ENCODE measurements around the gene MINDY2.
A peak's percentile ranks its signal among the peaks of the same experiment; 100 is the strongest.

MINDY2 gene

DNA sequence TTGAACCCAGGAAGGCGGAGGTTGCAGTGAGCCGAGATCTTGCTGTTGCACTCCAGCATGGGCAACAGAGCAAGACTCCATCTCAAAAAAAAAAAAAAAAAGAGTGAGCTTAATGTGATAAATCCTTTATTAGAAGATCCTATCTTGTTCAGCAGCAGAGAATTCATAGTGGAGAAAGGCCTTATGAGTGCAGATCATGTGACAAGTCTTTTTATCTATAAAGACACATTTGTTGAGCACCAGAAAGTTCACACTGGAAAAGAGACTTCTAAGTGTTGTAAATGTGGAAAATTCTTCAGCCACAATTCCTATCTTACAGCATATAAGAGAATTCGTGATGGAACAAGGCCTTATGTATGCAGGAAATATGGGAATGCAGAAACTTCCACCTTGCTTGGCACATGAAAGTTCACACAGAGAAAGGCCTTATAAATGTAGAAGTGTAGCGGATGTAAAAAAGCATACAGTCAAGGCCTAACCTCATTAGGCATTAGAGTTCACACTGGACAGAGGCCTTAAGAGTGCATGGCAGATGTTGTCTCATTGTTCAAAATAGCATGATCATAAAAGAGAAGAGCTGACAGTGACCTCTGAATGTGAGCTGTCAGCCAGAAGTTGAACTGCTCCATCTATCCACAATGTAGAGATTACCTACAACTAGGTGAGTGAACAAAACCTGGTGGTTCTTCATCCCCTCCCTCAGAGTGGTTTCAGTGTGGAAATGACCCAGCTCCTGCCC lies 38.3 kb upstream of the MINDY2 start:
- no peak overlapping the region for H4K12ac ChIP-seq (ENCODE audit: low read depth, low read length)
- H3K9me3 ChIP-seq (ENCODE audit: insufficient read depth, low read depth, low read length): no peaks in the 10 kb centered on the region
- no peak overlapping the region for H3K4me3 ChIP-seq (ENCODE audit: low read depth, low read length)
- H3K14ac ChIP-seq (ENCODE audit: low read length): no peak overlapping the region
- no peak for DNase-seq
- H3K79me1 ChIP-seq (ENCODE audit: low read length): peaks cover 2% of the 10 kb centered on the region
- H3K79me2 ChIP-seq (ENCODE audit: control insufficient read depth, insufficient read depth, low read length, poor library complexity): peaks cover 12% of the 10 kb centered on the region
- no CpG with 5 or more reads among the region's 4 CpGs for WGBS (ENCODE audit: extremely low coverage, insufficient coverage, insufficient read length)
- no peak overlapping the region for H3K18ac ChIP-seq (ENCODE audit: low read length)
- no peak overlapping the region for H2BK120ac ChIP-seq (ENCODE audit: insufficient read depth, low read length, poor library complexity)
- H3K23ac ChIP-seq (ENCODE audit: low read length): no peak overlapping the region
- no peak overlapping the region for H2BK12ac ChIP-seq (ENCODE audit: low read length)
- no peak overlapping the region for H2AK5ac ChIP-seq (ENCODE audit: low read length)
- no peak overlapping the region for H4K91ac ChIP-seq (ENCODE audit: low read depth, low read length)
- H3K4me1 ChIP-seq (ENCODE audit: control insufficient read depth in 1 of 2, insufficient read depth in 2 of 2, low read length in 2 of 2): peaks cover 14 to 21% of the 10 kb centered on the region in 2 experiments
- no peaks in the 10 kb centered on the region for H3K27me3 ChIP-seq (ENCODE audit: insufficient read depth, low read length)
- H3K9ac ChIP-seq (ENCODE audit: low read length): no peak overlapping the region
- H3K4ac ChIP-seq (ENCODE audit: low read depth, low read length): peak overlapping the region; percentile 64
- H3K27ac ChIP-seq (ENCODE audit: low read depth, low read length): peak overlapping the region; percentile 76
- H3K36me3 ChIP-seq (ENCODE audit: control insufficient read depth in 1 of 2, insufficient read depth in 2 of 2, low read length in 2 of 2): no peaks in the 10 kb centered on the region
- peak overlapping the region; percentile 38 for H2BK5ac ChIP-seq (ENCODE audit: low read depth, low read length, poor library complexity)
- H2AFZ ChIP-seq (ENCODE audit: insufficient read depth, low read length, poor library complexity): no peak overlapping the region
- H4K8ac ChIP-seq (ENCODE audit: low read depth, low read length): no peak overlapping the region
- no peak overlapping the region for H3K4me2 ChIP-seq (ENCODE audit: low read length)

GRCh38 chr15:58734859-58735258 lies 36.2 kb upstream of the MINDY2 start:
- Histone ChIP-seq H3K27ac (ENCODE audit: low read depth, low read length) (no peak overlapping the region), H4K91ac (ENCODE audit: low read depth, low read length) (no peak overlapping the region), H3K4me2 (ENCODE audit: low read length) (no peak overlapping the region), H2AFZ (ENCODE audit: insufficient read depth, low read length, poor library complexity) (no peak overlapping the region), H2BK5ac (ENCODE audit: low read depth, low read length, poor library complexity) (no peak overlapping the region), H3K14ac (ENCODE audit: low read length) (no peak overlapping the region), H3K4me1 (ENCODE audit: control insufficient read depth in 1 of 2, insufficient read depth in 2 of 2, low read length in 2 of 2) (peaks cover 14 to 19% of the 10 kb centered on the region in 2 experiments), H3K9ac (ENCODE audit: low read length) (no peak overlapping the region), H3K4me3 (ENCODE audit: low read depth, low read length) (no peak overlapping the region), H3K79me2 (ENCODE audit: control insufficient read depth, insufficient read depth, low read length, poor library complexity) (peaks cover 8% of the 10 kb centered on the region), H3K79me1 (ENCODE audit: low read length) (peaks cover 2% of the 10 kb centered on the region), H2BK120ac (ENCODE audit: insufficient read depth, low read length, poor library complexity) (no peak overlapping the region), H3K9me3 (ENCODE audit: insufficient read depth, low read depth, low read length) (no peaks in the 10 kb centered on the region), H3K4ac (ENCODE audit: low read depth, low read length) (no peak overlapping the region), H2AK5ac (ENCODE audit: low read length) (no peak overlapping the region), H3K27me3 (ENCODE audit: insufficient read depth, low read length) (no peaks in the 10 kb centered on the region), H2BK12ac (ENCODE audit: low read length) (no peak overlapping the region), H4K8ac (ENCODE audit: low read depth, low read length) (no peak overlapping the region), H3K36me3 (ENCODE audit: control insufficient read depth in 1 of 2, insufficient read depth in 2 of 2, low read length in 2 of 2) (no peaks in the 10 kb centered on the region), H3K18ac (ENCODE audit: low read length) (no peak overlapping the region), H3K23ac (ENCODE audit: low read length) (no peak overlapping the region), H4K12ac (ENCODE audit: low read depth, low read length) (no peak overlapping the region)
- no CpG with 5 or more reads among the region's 2 CpGs for WGBS (ENCODE audit: extremely low coverage, insufficient coverage, insufficient read length)
- peak; percentile 80 to 88 for DNase-seq

DNA sequence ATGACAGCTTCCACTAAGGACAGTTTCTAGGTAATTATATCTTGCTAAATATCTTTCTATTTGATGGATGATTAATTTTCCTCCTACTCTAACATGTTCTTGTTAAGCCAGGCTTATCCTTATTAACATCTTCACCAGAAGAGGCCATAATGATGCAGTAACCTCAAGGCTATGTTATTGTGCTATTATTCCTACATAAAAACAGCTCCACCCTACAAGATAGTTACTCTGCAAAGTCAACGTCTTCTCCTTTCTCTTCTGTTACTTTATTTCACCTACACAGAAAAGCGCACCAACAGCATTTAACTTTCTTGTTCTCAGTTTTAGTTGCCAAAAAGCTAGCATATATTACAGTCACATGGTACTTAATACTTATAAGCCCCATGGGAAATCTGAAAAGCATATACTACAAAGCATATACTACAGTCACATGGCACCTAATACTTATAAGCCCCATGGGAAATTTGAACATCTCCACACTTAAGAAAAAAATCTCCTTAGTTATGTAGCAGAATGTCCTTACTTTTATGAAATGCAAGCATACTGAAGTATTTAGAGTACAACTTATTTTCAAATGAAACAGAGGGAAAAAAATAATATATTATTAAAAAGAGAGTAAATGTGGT lies 35.0 kb upstream of the MINDY2 start:
- Histone ChIP-seq H3K4me1 (ENCODE audit: control insufficient read depth in 1 of 2, insufficient read depth in 2 of 2, low read length in 2 of 2) (peaks cover 14 to 16% of the 10 kb centered on the region in 2 experiments), H3K36me3 (ENCODE audit: control insufficient read depth in 1 of 2, insufficient read depth in 2 of 2, low read length in 2 of 2) (no peaks in the 10 kb centered on the region), H3K4me3 (ENCODE audit: low read depth, low read length) (no peak overlapping the region), H3K9ac (ENCODE audit: low read length) (no peak overlapping the region), H2BK120ac (ENCODE audit: insufficient read depth, low read length, poor library complexity) (no peak overlapping the region), H2BK12ac (ENCODE audit: low read length) (no peak overlapping the region), H4K91ac (ENCODE audit: low read depth, low read length) (no peak overlapping the region), H3K23ac (ENCODE audit: low read length) (no peak overlapping the region), H3K18ac (ENCODE audit: low read length) (no peak overlapping the region), H3K27ac (ENCODE audit: low read depth, low read length) (no peak overlapping the region), H3K27me3 (ENCODE audit: insufficient read depth, low read length) (no peaks in the 10 kb centered on the region), H2BK5ac (ENCODE audit: low read depth, low read length, poor library complexity) (no peak overlapping the region), H4K8ac (ENCODE audit: low read depth, low read length) (no peak overlapping the region), H4K12ac (ENCODE audit: low read depth, low read length) (no peak overlapping the region), H2AFZ (ENCODE audit: insufficient read depth, low read length, poor library complexity) (no peak overlapping the region), H3K79me1 (ENCODE audit: low read length) (peaks cover 2% of the 10 kb centered on the region), H2AK5ac (ENCODE audit: low read length) (no peak overlapping the region), H3K14ac (ENCODE audit: low read length) (no peak overlapping the region), H3K4ac (ENCODE audit: low read depth, low read length) (no peak overlapping the region), H3K9me3 (ENCODE audit: insufficient read depth, low read depth, low read length) (no peaks in the 10 kb centered on the region), H3K79me2 (ENCODE audit: control insufficient read depth, insufficient read depth, low read length, poor library complexity) (peaks cover 9% of the 10 kb centered on the region), H3K4me2 (ENCODE audit: low read length) (no peak overlapping the region)
- DNase-seq: no peak
- no CpG with 5 or more reads among the region's 2 CpGs for WGBS (ENCODE audit: extremely low coverage, insufficient coverage, insufficient read length)

DNA sequence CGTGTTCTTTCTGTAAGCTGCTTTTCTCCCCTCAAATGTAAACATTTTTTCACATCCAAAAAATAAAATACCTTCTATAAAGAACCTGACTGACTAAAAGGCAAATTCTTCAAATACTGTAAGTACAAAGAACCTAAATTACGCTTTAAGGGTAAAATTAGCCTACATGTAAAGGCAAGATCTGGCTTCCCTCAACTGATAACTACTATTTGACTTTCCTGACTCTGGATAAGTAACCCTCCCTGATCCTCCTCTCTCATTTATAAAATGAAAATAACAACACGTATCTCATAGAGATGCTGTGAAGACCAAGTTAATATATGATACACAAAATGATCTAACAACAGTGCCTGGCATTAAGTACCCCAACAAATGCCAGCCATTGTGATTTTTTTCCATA lies 33.8 kb upstream of the MINDY2 start:
- no peak overlapping the region for H3K14ac ChIP-seq (ENCODE audit: low read length)
- no peak overlapping the region for H2BK120ac ChIP-seq (ENCODE audit: insufficient read depth, low read length, poor library complexity)
- no peak overlapping the region for H4K8ac ChIP-seq (ENCODE audit: low read depth, low read length)
- H4K91ac ChIP-seq (ENCODE audit: low read depth, low read length): no peak overlapping the region
- peaks cover 9% of the 10 kb centered on the region for H3K79me2 ChIP-seq (ENCODE audit: control insufficient read depth, insufficient read depth, low read length, poor library complexity)
- H3K4me1 ChIP-seq (ENCODE audit: control insufficient read depth in 1 of 2, insufficient read depth in 2 of 2, low read length in 2 of 2): peaks cover 7 to 10% of the 10 kb centered on the region in 2 experiments
- no peak overlapping the region for H3K23ac ChIP-seq (ENCODE audit: low read length)
- WGBS (ENCODE audit: extremely low coverage, insufficient coverage, insufficient read length): no CpG with 5 or more reads among the region's 3 CpGs
- H4K12ac ChIP-seq (ENCODE audit: low read depth, low read length): no peak overlapping the region
- no peak for DNase-seq
- H3K27me3 ChIP-seq (ENCODE audit: insufficient read depth, low read length): no peaks in the 10 kb centered on the region
- H3K4ac ChIP-seq (ENCODE audit: low read depth, low read length): peak overlapping the region; percentile 69
- H2AFZ ChIP-seq (ENCODE audit: insufficient read depth, low read length, poor library complexity): no peak overlapping the region
- H3K18ac ChIP-seq (ENCODE audit: low read length): no peak overlapping the region
- no peak overlapping the region for H3K27ac ChIP-seq (ENCODE audit: low read depth, low read length)
- no peak overlapping the region for H3K4me2 ChIP-seq (ENCODE audit: low read length)
- H2BK12ac ChIP-seq (ENCODE audit: low read length): no peak overlapping the region
- H3K36me3 ChIP-seq (ENCODE audit: control insufficient read depth in 1 of 2, insufficient read depth in 2 of 2, low read length in 2 of 2): no peaks in the 10 kb centered on the region
- H3K79me1 ChIP-seq (ENCODE audit: low read length): peaks cover 2% of the 10 kb centered on the region
- no peak overlapping the region for H2AK5ac ChIP-seq (ENCODE audit: low read length)
- H3K9me3 ChIP-seq (ENCODE audit: insufficient read depth, low read depth, low read length): no peaks in the 10 kb centered on the region
- no peak overlapping the region for H2BK5ac ChIP-seq (ENCODE audit: low read depth, low read length, poor library complexity)
- no peak overlapping the region for H3K9ac ChIP-seq (ENCODE audit: low read length)
- no peak overlapping the region for H3K4me3 ChIP-seq (ENCODE audit: low read depth, low read length)

Measured in trophoblast cell (in vitro differentiated cells and primary cell).